CD4-positive, alpha-beta memory T cell (primary cell): ENCODE data around the gene SLC6A6. TPM values are rescaled to one million over a fixed set of nuclear protein-coding genes. Genes with fewer than 3 reads are reported as not detected.

Experiments
- CTCF ChIA-PET: fragments of 350-600 bp; sonication (Branson Sonifier 250); formaldehyde crosslinking; loops from one replicate; lab custom pipeline; 2021; ENCODE audit warnings: inconsistent platforms; ENCODE audit not compliant: partially characterized antibody; lab: Charles Lee
- POLR2A ChIA-PET: fragments of 350-600 bp; sonication (Branson Sonifier 250); formaldehyde crosslinking; loops from one replicate; lab custom pipeline; 2021; ENCODE audit not compliant: partially characterized antibody; lab: Charles Lee
- DNase-seq, 5 donors: peaks; one replicate each; pipeline versions ENCODE4 v3.0.0 to v3.0.0-alpha.2; 2020 to 2022; ENCODE audit warnings: mixed read lengths in 1 of 5
- H3K27ac ChIP-seq: one replicate; pipeline ENCODE4 v1.7.0; 2013; ENCODE audit warnings: low read depth, low read length
- H3K27me3 ChIP-seq: 2 replicates; pipeline ENCODE4 v1.7.0; 2013; ENCODE audit warnings: mild to moderate bottlenecking, low read length, moderate library complexity; ENCODE audit not compliant: insufficient read depth
- H3K36me3 ChIP-seq: 2 replicates; pipeline ENCODE4 v1.7.0; 2013; ENCODE audit warnings: mild to moderate bottlenecking, low read length, moderate library complexity; ENCODE audit not compliant: insufficient read depth
- H3K4me1 ChIP-seq: 2 replicates; pipeline ENCODE4 v1.7.0; 2013; ENCODE audit warnings: mild to moderate bottlenecking, low read length, moderate library complexity; ENCODE audit not compliant: insufficient read depth
- H3K4me3 ChIP-seq, 2 donors: one replicate each; pipeline ENCODE4 v1.7.0; 2013; ENCODE audit warnings: low read length in 2 of 2, mild to moderate bottlenecking in 1 of 2
- H3K9me3 ChIP-seq, 2 donors: one replicate each; pipeline ENCODE4 v1.7.0; 2013; ENCODE audit warnings: low read length in 2 of 2, control low read depth in 1 of 2; ENCODE audit not compliant: control insufficient read depth in 1 of 2
- H3K27ac Mint-ChIP-seq, 7 donors: one replicate each; pipeline ENCODE4 v1.8.0; 2020 to 2021; ENCODE audit warnings: mixed read lengths in 7 of 7, mild to moderate bottlenecking in 6 of 7, inconsistent platforms in 3 of 7, moderate library complexity in 3 of 7
- H3K27me3 Mint-ChIP-seq, 2 donors: one replicate each; pipeline ENCODE4 v1.8.0; 2020 to 2021; ENCODE audit warnings: mixed read lengths in 2 of 2
- H3K36me3 Mint-ChIP-seq, 2 donors: one replicate each; pipeline ENCODE4 v1.8.0; 2020 to 2021; ENCODE audit warnings: mixed read lengths in 2 of 2, inconsistent platforms in 1 of 2, mild to moderate bottlenecking in 1 of 2
- H3K4me1 Mint-ChIP-seq, 4 donors: one replicate each; pipeline ENCODE4 v1.8.0; 2020 to 2021; ENCODE audit warnings: mixed read lengths in 4 of 4, mild to moderate bottlenecking in 1 of 4
- H3K4me3 Mint-ChIP-seq, 8 donors: one replicate each; pipeline ENCODE4 v1.8.0; 2020 to 2021; ENCODE audit warnings: mixed read lengths in 8 of 8, mild to moderate bottlenecking in 7 of 8, moderate library complexity in 6 of 8, inconsistent platforms in 3 of 8
- H3K9me3 Mint-ChIP-seq, 8 donors: one replicate each; pipeline ENCODE4 v1.8.0; 2020 to 2021; ENCODE audit warnings: mixed read lengths in 8 of 8, mild to moderate bottlenecking in 5 of 8, inconsistent platforms in 3 of 8, moderate library complexity in 1 of 8
- intact Hi-C: fragments of 100-400 bp; cut with micrococcal nuclease; formaldehyde crosslinking; loops from one replicate; pipeline ENCODE4 v1.15.1; 2023
- polyA plus RNA-seq, 2 donors: library from polyadenylated mRNA; unstranded; fragments of 300-500 nt; fragmentation: Illumina TruSeq; gene quantifications; one replicate each; pipeline ENCODE4 v1.2.3, GENCODE V29; 2021
- total RNA-seq, 2 experiments: library from RNA; stranded (reverse); gene quantifications; one replicate each; pipeline ENCODE4 v1.2.3, GENCODE V29; 2021

The SLC6A6 gene
- total and polyA plus RNA-seq, 4 experiments from 2014 or later, result 3.8 to 51.8 (median 29.7) TPM

DNA sequence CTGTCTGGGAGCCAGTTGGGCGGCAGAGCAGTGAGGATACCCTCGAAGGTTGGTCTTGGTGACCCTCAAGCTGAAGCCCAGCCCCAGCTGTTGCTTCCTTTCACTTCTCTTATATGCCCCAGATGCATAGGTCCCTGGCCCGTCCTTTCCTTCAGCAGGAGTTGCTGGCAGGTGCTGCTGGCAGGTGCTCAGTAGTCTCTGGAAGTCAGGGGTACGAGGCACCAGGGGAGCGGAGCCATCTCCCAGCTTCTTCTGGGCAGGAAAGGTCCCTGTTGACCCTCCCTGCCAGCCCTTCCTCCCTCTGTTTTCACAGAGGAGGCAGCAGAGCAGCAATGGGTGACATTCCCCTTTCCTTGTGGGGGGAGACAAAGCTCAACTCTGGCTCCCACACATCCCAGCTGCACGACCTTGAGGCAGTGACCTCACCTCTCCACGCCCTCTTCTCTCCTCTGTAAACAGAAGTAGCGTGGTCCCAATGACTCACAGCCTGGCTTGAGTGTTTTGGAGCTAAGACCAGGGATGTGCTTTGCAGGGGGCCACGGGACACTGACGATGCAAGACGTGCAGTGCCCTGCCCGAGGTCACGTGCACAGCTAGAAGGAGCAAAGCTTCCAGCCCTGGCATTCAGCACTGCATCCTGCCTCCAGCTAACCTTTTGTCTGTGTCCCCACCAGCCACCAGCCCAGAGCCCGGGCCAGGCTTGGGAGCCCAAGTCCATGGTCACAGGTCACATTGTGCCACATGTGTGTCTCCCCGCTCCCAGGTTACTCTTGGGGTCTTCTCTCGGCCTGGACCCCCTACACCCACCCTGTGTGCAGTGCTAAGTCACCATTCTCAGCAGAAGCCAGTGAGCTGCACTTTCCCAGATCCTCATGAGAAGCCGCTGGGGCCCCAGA is 49.7 kb downstream of the SLC6A6 start:
- Mint-ChIP-seq H3K27ac (peak overlapping the region in 1 of 7 donors; percentile 53), H3K4me3 (no peak overlapping the region), H3K4me1 (peaks cover 0 to 4% (median 0%) of the 10 kb centered on the region in 4 donors), H3K27me3 (no peaks in the 10 kb centered on the region), H3K36me3 (peaks cover 29 to 70% of the 10 kb centered on the region in 2 donors), H3K9me3 (no peaks in the 10 kb centered on the region)
- intact Hi-C loops, result no loop called here
- Histone ChIP-seq H3K36me3 (peaks cover 47% of the 10 kb centered on the region), H3K27ac (no peak overlapping the region), H3K9me3 (no peaks in the 10 kb centered on the region), H3K4me1 (no peaks in the 10 kb centered on the region), H3K27me3 (no peaks in the 10 kb centered on the region), H3K4me3 (no peak overlapping the region)
- CTCF ChIA-PET, result interaction anchor here (1.1 to 1.7 kb wide), 3 partner anchors 15 to 191 kb away, joined by 3 to 4 read pairs (median 3); partner anchors contain the start of gene SLC6A6
- no peak for DNase-seq
- POLR2A ChIA-PET, result interaction anchor here (0.8 to 1.2 kb wide), 3 partner anchors 11 to 20 kb away, joined by 3 read pairs; no protein-coding TSS in a partner anchor

DNA sequence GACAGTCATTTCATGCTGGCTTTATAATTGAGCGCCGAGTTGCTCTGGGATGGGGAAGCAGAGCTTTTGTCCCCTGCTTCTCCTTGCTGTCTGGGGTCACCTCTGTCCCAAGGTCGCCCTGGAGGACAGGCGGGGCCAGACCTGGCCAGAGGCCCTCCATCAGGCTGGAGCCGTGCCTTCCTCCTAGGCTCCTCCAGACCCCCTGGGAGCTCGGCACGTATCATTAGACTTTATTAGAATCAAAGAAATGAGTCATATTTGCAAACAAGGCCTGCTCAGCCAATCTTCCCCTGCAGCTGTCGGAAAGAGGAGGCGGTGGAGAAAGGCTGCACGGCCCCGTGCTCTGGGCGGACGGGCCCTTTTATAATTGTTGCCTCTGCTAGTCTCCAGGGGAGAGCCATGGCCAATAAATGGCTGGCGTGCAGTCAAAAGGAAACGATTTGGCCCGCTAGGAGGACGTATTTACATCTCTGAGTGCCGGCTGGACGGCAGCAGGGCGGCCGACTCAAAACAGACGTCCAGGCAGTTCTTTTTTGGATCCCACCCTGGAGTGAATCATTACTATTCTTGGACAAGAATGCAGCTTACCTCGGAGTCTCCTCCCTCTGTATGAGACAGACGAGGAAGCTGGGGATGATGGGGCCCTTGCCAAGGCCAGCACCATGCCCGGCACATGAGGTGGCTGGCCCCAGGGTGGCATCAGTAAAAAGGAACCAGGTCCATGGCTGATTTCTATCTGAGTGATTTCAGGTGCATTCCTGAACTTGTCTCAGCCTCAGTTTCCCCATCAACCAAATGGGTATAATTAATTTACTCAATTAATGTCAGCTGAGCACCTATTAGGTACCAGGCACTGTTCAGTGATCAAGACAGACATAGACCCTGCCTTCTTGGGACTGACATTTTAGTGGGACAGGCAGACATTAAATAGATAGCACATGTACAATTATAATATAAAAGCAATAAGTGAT is 50.6 kb downstream of the SLC6A6 start:
- ChIA-PET CTCF (interaction anchor here (1.1 to 1.7 kb wide), 2 partner anchors 14 to 192 kb away, joined by 3 to 4 read pairs; no protein-coding TSS in a partner anchor), POLR2A (interaction anchor here (0.8 to 1.4 kb wide), 3 partner anchors 10 to 51 kb away, joined by 3 read pairs; partner anchors contain the start of gene SLC6A6)
- Mint-ChIP-seq H3K27me3 (no peaks in the 10 kb centered on the region), H3K27ac (peak overlapping the region in 5 of 7 donors; percentile 9 to 50 (median 18)), H3K4me1 (peaks cover 0 to 3% (median 1%) of the 10 kb centered on the region in 4 donors), H3K36me3 (peaks cover 22 to 67% of the 10 kb centered on the region in 2 donors), H3K9me3 (no peaks in the 10 kb centered on the region), H3K4me3 (no peak overlapping the region)
- Histone ChIP-seq H3K4me3 (no peak overlapping the region), H3K27ac (no peak overlapping the region), H3K36me3 (peaks cover 38% of the 10 kb centered on the region), H3K27me3 (no peaks in the 10 kb centered on the region), H3K4me1 (no peaks in the 10 kb centered on the region), H3K9me3 (no peaks in the 10 kb centered on the region)
- DNase-seq, result no peak
- intact Hi-C loops, result no loop called here

DNA sequence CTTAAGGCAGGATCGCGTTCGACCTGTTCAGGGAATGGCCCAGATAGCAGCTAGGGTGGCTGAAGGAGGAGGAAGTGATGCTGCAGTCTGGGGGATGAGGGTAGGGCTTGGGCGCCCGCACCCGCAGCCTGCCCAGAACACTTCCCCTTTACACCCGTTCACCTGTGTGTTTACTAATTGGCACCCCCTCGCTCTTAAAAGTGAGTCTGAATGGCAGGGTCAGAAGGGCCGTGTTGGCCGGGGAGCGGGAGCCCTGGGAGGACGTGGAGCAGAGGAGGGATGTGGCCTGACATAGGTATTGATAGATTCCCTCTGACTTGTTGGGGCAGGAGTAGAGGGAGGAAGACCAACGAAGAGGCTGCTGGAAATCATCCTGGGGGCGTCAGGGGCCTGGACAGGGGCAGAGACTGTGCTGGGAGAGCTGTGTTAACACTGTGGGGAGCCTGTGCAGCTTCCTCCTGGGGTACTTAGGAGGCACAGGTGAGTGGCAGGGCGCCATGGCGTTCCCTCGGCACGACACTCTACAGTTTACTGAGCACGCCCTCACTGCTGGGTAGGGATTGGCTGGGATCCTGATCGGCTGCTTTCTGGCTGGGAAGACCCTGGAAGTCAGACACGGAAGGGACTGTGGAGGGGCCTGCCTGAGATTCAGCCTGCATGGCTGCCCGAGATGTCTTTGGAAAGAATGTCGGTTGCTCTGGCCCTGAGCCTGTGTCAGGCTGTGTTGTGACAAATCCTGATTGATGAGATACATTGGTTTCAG is 51.7 kb downstream of the SLC6A6 start:
- Histone ChIP-seq H3K4me1 (no peaks in the 10 kb centered on the region), H3K27ac (no peak overlapping the region), H3K9me3 (no peaks in the 10 kb centered on the region), H3K36me3 (peaks cover 28% of the 10 kb centered on the region), H3K4me3 (no peak overlapping the region), H3K27me3 (no peaks in the 10 kb centered on the region)
- intact Hi-C loops, result no loop called here
- CTCF ChIA-PET, result interaction anchor here (1.7 kb wide), 1 partner anchor 13 kb away, joined by 4 read pairs; no protein-coding TSS in a partner anchor
- no peak for DNase-seq
- Mint-ChIP-seq H3K27ac (peak overlapping the region in 4 of 7 donors; percentile 8 to 81 (median 26)), H3K27me3 (no peaks in the 10 kb centered on the region), H3K36me3 (peaks cover 20 to 66% of the 10 kb centered on the region in 2 donors), H3K4me3 (no peak overlapping the region), H3K4me1 (peaks cover 0 to 5% (median 2%) of the 10 kb centered on the region in 4 donors), H3K9me3 (no peaks in the 10 kb centered on the region)
- POLR2A ChIA-PET, result interaction anchor here (1.4 kb wide), 1 partner anchor 52 kb away, joined by 3 read pairs; the partner anchor contains the start of gene SLC6A6

DNA sequence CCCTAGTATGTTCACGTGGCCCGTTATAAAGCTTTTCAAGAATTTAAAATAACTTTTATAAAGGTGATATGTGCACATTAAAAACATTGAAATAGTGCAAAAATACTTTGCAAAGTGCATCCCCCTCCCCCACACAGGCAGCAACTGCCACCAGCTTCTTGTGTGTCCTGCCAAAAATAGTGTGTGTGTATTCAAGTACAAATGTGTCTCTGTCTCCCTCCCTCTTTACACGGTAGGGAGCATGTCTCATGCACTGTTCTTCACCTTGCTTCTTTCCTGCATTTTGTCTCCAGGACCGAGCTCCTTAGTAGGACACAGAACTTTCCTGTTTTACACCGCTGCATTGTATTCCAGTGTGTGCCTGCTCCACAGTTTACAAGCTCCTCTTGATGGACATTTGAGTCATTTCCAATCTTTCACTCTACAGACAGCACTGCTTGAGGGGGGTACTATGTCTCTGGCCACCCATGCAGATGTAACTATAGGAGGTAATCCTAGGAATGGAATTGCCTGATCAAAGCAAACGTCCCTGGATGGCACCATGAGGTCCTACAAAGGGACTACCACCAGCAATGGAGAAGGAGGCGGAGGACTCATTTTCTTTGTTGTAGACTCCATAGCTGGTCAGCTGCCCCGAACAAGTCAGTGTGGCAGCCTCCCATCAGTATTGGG is 52.4 kb downstream of the SLC6A6 start:
- intact Hi-C loops, result no loop called here
- no peak for DNase-seq
- Mint-ChIP-seq H3K4me1 (peaks cover 0 to 5% (median 2%) of the 10 kb centered on the region in 4 donors), H3K9me3 (no peaks in the 10 kb centered on the region), H3K27me3 (no peaks in the 10 kb centered on the region), H3K4me3 (no peak overlapping the region), H3K27ac (peak overlapping the region in 4 of 7 donors; percentile 8 to 26 (median 12)), H3K36me3 (peaks cover 20 to 68% of the 10 kb centered on the region in 2 donors)
- Histone ChIP-seq H3K4me3 (no peak overlapping the region), H3K27ac (no peak overlapping the region), H3K9me3 (no peaks in the 10 kb centered on the region), H3K36me3 (peaks cover 29% of the 10 kb centered on the region), H3K4me1 (no peaks in the 10 kb centered on the region), H3K27me3 (no peaks in the 10 kb centered on the region)
- ChIA-PET POLR2A (interaction anchor here (1.4 kb wide), 1 partner anchor 53 kb away, joined by 3 read pairs; the partner anchor contains the start of gene SLC6A6), CTCF (no interaction called here)

DNA sequence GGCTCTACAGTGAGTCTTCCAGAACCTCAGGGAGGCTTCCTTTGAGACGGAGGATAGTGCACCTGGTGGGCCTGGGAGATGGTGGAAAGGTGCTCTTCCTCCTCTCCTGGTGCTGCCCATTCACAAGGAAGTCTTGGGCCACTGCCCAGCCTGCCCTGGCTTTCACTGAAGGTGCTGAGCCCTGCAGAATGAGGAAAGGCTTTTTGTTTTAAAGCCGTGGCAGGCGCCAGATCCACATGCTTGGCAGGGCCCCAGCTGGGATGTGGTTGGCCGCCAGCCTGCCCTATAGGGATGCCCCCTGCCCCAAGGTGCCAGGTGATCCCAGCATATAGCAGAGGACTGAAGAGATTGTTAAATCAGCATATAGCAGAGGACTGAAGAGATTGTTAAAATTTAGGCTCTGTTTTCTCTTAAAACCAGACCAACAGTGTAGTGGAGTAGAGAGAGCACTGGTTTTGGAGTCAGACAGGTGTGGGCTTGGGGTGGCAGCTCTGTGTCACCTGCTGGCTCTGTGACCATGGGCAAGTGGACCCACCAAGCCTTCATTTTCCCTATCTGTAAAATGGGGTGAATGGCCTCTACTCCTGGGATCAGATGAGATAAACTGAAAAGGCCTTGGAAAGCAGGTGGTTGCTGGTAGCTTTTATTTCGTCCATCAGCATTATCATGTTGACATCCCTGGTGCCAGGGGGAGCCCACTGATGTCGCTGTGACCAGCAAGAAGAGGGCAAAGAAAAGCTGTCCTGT is 53.3 kb downstream of the SLC6A6 start:
- H3K27ac Mint-ChIP-seq, result peak overlapping the region in 3 of 7 donors; percentile 4 to 44 (median 10)
- Histone ChIP-seq H3K27me3 (no peaks in the 10 kb centered on the region), H3K36me3 (peaks cover 36% of the 10 kb centered on the region), H3K4me3 (no peak overlapping the region), H3K4me1 (no peaks in the 10 kb centered on the region), H3K27ac (no peak overlapping the region), H3K9me3 (no peaks in the 10 kb centered on the region)
- no peak for DNase-seq
- H3K9me3 Mint-ChIP-seq, result no peaks in the 10 kb centered on the region
- H3K27me3 Mint-ChIP-seq, result no peaks in the 10 kb centered on the region
- CTCF ChIA-PET, result interaction anchor here (1.4 to 1.6 kb wide), 3 partner anchors 12 to 55 kb away, joined by 3 to 7 read pairs (median 4); no protein-coding TSS in a partner anchor
- POLR2A ChIA-PET, result interaction anchor here (0.8 to 1.3 kb wide), 2 partner anchors 24 to 195 kb away, joined by 3 to 4 read pairs; no protein-coding TSS in a partner anchor
- intact Hi-C loops, result no loop called here
- H3K36me3 Mint-ChIP-seq, result peaks cover 24 to 68% of the 10 kb centered on the region in 2 donors
- no peak overlapping the region for H3K4me3 Mint-ChIP-seq
- H3K4me1 Mint-ChIP-seq, result peaks cover 0 to 7% (median 3%) of the 10 kb centered on the region in 4 donors
